ENCODE measurements around the gene ZNF549. TPM values are rescaled to one million over a fixed set of nuclear protein-coding genes. Genes with fewer than 3 reads are reported as not detected.

ZNF549 gene
- total and polyA plus RNA-seq, 8 donors = 1.2 to 3.5 (median 1.9) TPM

DNA sequence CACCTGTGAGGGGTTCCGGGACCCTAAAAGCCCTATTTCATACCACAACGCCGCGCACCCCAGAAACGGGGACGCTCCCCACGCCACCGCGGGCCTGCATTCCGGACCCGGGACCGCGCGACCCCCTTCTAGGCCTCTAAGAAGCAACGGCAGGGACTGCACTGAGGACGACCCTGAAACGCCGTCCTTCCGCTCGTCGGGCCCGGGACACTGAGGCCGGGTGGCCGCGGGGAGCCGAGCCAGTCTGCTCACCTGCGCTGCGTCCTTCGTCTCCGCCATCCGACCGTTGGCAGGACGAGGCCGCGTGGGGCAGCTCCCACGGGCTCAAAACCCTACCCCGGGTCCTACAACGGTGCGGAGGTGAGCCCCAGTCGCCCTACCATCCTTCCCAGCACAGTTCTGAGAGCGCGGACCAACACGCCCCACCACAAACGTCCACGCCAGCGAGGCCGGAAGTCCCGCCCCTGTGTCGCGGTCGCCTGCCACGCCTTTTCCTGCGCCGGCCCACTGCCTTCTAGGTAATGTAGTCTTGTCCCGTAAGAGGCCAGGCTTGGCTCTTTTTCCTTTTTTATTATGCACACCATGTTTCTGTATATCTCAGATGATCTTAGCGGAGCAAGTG is 32.4 kb downstream of the ZNF549 start, which contains the start of gene ZNF550:
Gene ZNF550 (minus strand): TSS at position 460 of the 622 bp plus-strand sequence. CDS start 181 bp downstream, at position 279.
- Histone ChIP-seq H3K27ac (peak within 1 kb of the TSS in 3 of 4 donors; percentile 25 to 33 (median 29)), H3K4me1 (peaks cover 0 to 5% (median 0%) of the 10 kb centered on the region in 3 donors), H3K27me3 (no peaks in the 10 kb centered on the region), H3K36me3 (peaks cover 6 to 16% (median 8%) of the 10 kb centered on the region in 3 donors), H3K4me3 (peak within 1 kb of the TSS; percentile 76 to 98 (median 94)), H3K9me3 (peaks cover 0 to 3% (median 0%) of the 10 kb centered on the region in 4 donors)
- peak; percentile 32 for FAIRE-seq
- intact Hi-C loops (cut with DNase I) = no loop called here
- DNase-seq = peak; percentile 83 to 96 (median 90)
- ATAC-seq = peak; percentile 100
- TF ChIP-seq, protein P1, sequence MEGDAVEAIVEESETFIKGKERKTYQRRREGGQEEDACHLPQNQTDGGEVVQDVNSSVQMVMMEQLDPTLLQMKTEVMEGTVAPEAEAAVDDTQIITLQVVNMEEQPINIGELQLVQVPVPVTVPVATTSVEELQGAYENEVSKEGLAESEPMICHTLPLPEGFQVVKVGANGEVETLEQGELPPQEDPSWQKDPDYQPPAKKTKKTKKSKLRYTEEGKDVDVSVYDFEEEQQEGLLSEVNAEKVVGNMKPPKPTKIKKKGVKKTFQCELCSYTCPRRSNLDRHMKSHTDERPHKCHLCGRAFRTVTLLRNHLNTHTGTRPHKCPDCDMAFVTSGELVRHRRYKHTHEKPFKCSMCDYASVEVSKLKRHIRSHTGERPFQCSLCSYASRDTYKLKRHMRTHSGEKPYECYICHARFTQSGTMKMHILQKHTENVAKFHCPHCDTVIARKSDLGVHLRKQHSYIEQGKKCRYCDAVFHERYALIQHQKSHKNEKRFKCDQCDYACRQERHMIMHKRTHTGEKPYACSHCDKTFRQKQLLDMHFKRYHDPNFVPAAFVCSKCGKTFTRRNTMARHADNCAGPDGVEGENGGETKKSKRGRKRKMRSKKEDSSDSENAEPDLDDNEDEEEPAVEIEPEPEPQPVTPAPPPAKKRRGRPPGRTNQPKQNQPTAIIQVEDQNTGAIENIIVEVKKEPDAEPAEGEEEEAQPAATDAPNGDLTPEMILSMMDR (IDR thresholded peaks at IDR 0.05) = no peak
- WGBS, 2 donors = 0% methylated on average over 56 of the region's 56 CpGs

- Histone ChIP-seq H3K9me3 (peaks cover 0 to 3% (median 0%) of the 10 kb centered on the region in 4 donors), H3K36me3 (peaks cover 3 to 10% (median 6%) of the 10 kb centered on the region in 3 donors), H3K27ac (peak overlapping the region in 2 of 4 donors; percentile 25 to 29), H3K4me3 (peak overlapping the region; percentile 76 to 98 (median 94)), H3K27me3 (no peaks in the 10 kb centered on the region), H3K4me1 (peaks cover 0 to 5% (median 0%) of the 10 kb centered on the region in 3 donors)
- TF ChIP-seq, protein P1 (IDR thresholded peaks at IDR 0.05) = no peak
- ATAC-seq (peak in 3 of 4 donors; percentile 6 to 14 (median 8)), FAIRE-seq (no peak), DNase-seq (peak in 4 of 6 donors; percentile 22 to 41 (median 26))
- intact Hi-C loops (cut with DNase I) = no loop called here
- 13 to 15% methylated on average over 23 of the region's 23 CpGs for WGBS, 2 donors
Observed at GRCh38 chr19:57560049-57560491, 32.9 kb downstream of the ZNF549 start.

DNA sequence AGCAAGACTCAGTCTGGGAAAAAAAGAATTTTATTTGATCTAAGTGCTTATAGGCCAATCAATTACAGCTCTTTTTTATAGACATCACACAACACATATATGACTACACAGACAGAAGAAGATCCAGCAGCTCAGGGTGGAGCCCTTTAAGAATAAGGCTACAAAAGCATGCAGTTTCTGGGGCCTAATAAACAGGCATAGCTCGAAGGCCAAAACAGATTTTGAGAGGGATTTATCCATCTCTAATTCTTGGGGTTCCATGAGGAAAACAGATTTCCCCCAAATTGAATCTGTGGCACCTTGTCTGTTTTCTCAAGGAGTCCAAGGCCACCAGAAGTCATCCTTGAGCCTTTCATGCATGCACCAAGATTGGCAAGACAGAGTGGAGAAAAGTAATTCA is 36.4 kb downstream of the ZNF549 start:
- TF ChIP-seq, protein P1 (IDR thresholded peaks at IDR 0.05) = no peak
- peaks cover 0 to 8% (median 1%) of the 10 kb centered on the region in 4 donors for H3K9me3 ChIP-seq
- intact Hi-C loops (cut with DNase I) = no loop called here
- DNase-seq (no peak), ATAC-seq (no peak), FAIRE-seq (no peak)
- no peaks in the 10 kb centered on the region for H3K36me3 ChIP-seq
- H3K4me3 ChIP-seq = no peak overlapping the region
- 46 to 58% methylated on average over 1 of the region's 1 CpG for WGBS, 2 donors
- no peak overlapping the region for H3K27ac ChIP-seq
- peaks cover 0 to 1% (median 0%) of the 10 kb centered on the region in 3 donors for H3K4me1 ChIP-seq
- no peaks in the 10 kb centered on the region for H3K27me3 ChIP-seq

- DNase-seq = no peak
- Histone ChIP-seq H3K9me3 (peaks cover 0 to 10% (median 1%) of the 10 kb centered on the region in 4 donors), H3K4me3 (no peak overlapping the region), H3K36me3 (no peaks in the 10 kb centered on the region), H3K27me3 (no peaks in the 10 kb centered on the region), H3K27ac (no peak overlapping the region), H3K4me1 (no peaks in the 10 kb centered on the region)
- FAIRE-seq = no peak
- intact Hi-C loops (cut with DNase I) = no loop called here
- 46 to 49% methylated on average over 7 of the region's 7 CpGs for WGBS, 2 donors
- ATAC-seq = no peak
- TF ChIP-seq, protein P1 (IDR thresholded peaks at IDR 0.05) = no peak
Observed at GRCh38 chr19:57566396-57567265, 39.5 kb downstream of the ZNF549 start.
